HFF-Myc (cell line): ENCODE data around the gene SCTR.
A peak's percentile ranks its signal among the peaks of the same experiment; 100 is the strongest.

ENCODE experiments used
- DNase-seq: peaks from one replicate; pipeline ENCODE4 v3.0.0-alpha.2; 2011; ENCODE audit warnings: low read depth; ENCODE audit errors: extremely low read depth
- H3K4me3 ChIP-seq: replicated peaks from 2 replicates; pipeline ENCODE4 v1.5.1; 2011; ENCODE audit warnings: low read depth, mild to moderate bottlenecking, control low read depth, low read length
- CTCF ChIP-seq: IDR thresholded peaks from 2 replicates; pipeline ENCODE4 v1.5.1; 2012; ENCODE audit warnings: mild to moderate bottlenecking, low read depth, low read length, control low read depth; ENCODE audit errors: missing control alignments

The SCTR gene

GRCh38 chr2:119520696-119521432 is 3.4 kb downstream of the SCTR start:
- DNase-seq, result no peak
- no peak for TF ChIP-seq CTCF
- no peak overlapping the region for H3K4me3 ChIP-seq

- no peak overlapping the region for H3K4me3 ChIP-seq
- no peak for DNase-seq
- TF ChIP-seq CTCF, result no peak
These were observed 5.2 kb downstream of the SCTR start for GRCh38 chr2:119519057-119519408.

DNA sequence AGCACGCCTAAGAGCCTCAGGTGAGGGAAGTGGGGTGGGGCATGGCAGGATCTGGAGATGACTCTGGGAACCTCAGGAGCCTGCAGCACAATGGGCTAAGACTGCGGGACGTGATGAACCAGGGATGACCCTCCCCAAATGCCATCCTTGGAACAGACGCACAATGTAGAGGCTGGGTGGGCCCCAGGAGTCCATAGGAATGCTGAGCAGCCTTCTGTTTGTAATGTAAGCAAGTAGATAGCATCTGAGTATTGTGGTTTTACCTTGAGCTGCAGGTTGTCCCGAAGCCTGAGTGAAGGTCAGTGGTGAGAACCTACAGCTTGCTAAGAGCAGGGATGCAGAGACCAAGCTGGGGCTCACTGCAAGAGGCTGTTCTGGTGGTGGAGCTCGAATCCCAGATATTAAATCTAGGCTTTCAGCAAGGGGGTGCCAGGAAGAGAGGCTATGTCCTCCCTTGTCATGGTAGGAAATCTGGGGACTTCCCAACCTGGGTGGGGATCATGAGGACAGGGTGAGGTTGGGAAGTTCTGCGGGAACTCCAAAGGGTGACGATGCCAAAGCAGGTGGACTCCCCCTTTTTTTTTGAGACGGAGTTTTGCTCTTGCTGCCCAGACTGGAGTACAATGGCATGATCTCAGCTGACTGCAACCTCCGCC is 5.8 kb downstream of the SCTR start:
- DNase-seq, result no peak
- H3K4me3 ChIP-seq, result no peak overlapping the region
- TF ChIP-seq CTCF, result no peak

- DNase-seq, result no peak
- peak; percentile 82 for TF ChIP-seq CTCF
- no peak overlapping the region for H3K4me3 ChIP-seq
These were observed 6.8 kb downstream of the SCTR start for GRCh38 chr2:119517433-119517832.

DNA sequence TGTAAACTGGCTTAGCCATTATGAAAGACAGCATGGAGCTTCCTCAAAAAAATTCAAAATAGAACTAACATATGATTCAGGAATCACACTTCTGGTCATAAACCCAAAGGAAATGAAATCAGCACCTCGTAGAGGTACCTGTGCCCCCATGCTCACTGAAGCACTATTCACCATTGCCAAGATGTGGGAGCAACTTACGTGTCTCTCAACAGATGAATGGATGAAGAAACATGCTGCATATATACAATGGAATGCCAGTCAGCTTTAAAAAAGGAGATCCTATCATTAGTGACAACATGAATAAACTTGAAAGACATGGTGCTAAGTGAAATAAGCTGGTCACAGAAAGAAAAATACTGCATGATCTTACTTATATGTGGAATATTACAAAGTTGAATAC is 8.2 kb downstream of the SCTR start:
- no peak for DNase-seq
- H3K4me3 ChIP-seq, result no peak overlapping the region
- no peak for TF ChIP-seq CTCF

GRCh38 chr2:119513832-119514231 is 10.5 kb downstream of the SCTR start:
- H3K4me3 ChIP-seq, result no peak overlapping the region
- TF ChIP-seq CTCF, result no peak
- DNase-seq, result no peak
